OCI-LY7 (cell line): ENCODE data around the gene PRLR.

Experiments used
- EZH2phosphoT487 ChIP-seq: fragments of 200-600 bp; sonication (generic); IDR thresholded peaks from 2 replicates; pipeline ENCODE4 v1.6.1; 2018; ENCODE audit warnings: low read depth, borderline replicate concordance, mild to moderate bottlenecking, mixed run types, antibody characterized with exemption, low read length, moderate library complexity, mixed read lengths
- TF ChIP-seq, protein P1 (sequence below): fragments of 200-600 bp; sonication (generic); conservative IDR thresholded peaks from 2 replicates; pipeline ENCODE4 v1.5.1; 2014; ENCODE audit warnings: mild to moderate bottlenecking, antibody characterized with exemption, low read length, moderate library complexity, mixed read lengths

DNA sequence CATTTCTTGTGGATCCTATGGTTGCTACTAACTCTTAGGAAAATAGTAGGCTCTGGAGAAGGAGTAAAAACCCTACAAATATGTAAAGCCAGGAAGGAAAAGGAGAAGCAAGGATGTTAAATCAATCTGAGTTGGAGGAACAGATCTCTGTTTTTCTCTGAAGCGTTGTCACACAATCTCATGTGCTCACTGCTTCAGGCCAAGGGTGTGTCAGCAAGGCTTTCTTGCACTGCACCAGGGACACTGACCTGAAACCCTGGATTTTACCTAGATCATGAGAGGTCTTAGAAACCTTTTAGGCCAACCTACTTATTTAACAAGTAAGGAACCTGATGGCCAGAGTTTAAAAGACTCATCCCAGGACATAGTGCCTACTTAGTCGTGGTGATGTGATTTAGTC is 170.1 kb downstream of the PRLR start:
- TF ChIP-seq, protein P1, sequence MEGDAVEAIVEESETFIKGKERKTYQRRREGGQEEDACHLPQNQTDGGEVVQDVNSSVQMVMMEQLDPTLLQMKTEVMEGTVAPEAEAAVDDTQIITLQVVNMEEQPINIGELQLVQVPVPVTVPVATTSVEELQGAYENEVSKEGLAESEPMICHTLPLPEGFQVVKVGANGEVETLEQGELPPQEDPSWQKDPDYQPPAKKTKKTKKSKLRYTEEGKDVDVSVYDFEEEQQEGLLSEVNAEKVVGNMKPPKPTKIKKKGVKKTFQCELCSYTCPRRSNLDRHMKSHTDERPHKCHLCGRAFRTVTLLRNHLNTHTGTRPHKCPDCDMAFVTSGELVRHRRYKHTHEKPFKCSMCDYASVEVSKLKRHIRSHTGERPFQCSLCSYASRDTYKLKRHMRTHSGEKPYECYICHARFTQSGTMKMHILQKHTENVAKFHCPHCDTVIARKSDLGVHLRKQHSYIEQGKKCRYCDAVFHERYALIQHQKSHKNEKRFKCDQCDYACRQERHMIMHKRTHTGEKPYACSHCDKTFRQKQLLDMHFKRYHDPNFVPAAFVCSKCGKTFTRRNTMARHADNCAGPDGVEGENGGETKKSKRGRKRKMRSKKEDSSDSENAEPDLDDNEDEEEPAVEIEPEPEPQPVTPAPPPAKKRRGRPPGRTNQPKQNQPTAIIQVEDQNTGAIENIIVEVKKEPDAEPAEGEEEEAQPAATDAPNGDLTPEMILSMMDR, result no peak
- no peak for TF ChIP-seq EZH2phosphoT487
